Activated naive CD8-positive, alpha-beta T cell treated with anti-CD3 and anti-CD28 coated beads, Interleukin-2, amount 50 U/mL, for 16 hours (primary cell): ENCODE measurements around the gene DNAL1.

ENCODE experiments used
- DNase-seq: peaks from one replicate; pipeline ENCODE4 v3.0.0-alpha.2; 2020; ENCODE audit warnings: low read depth, low spot score

The DNAL1 gene

GRCh38 chr14:73744175-73744867 lies 99.5 kb downstream of the DNAL1 start:
- DNase-seq: no peak

GRCh38 chr14:73744874-73745529 lies 100.2 kb downstream of the DNAL1 start:
- DNase-seq: no peak

GRCh38 chr14:73745571-73746519 lies 101.1 kb downstream of the DNAL1 start:
- no peak for DNase-seq

GRCh38 chr14:73746520-73747378 lies 102.0 kb downstream of the DNAL1 start:
- DNase-seq: no peak

GRCh38 chr14:73747379-73748211 lies 102.8 kb downstream of the DNAL1 start:
- no peak for DNase-seq

- DNase-seq: no peak
Observed at GRCh38 chr14:73748858-73749357, 104.1 kb downstream of the DNAL1 start.

GRCh38 chr14:73749706-73750530 lies 105.1 kb downstream of the DNAL1 start:
- no peak for DNase-seq

- DNase-seq: no peak
Observed at GRCh38 chr14:73750531-73750901, 105.7 kb downstream of the DNAL1 start.

GRCh38 chr14:73751157-73751691 lies 106.4 kb downstream of the DNAL1 start:
- no peak for DNase-seq

GRCh38 chr14:73752297-73752992 lies 107.7 kb downstream of the DNAL1 start:
- DNase-seq: no peak
